ENCODE results near the gene CXCR4. TPM values are rescaled to one million over a fixed set of nuclear protein-coding genes. Genes with fewer than 3 reads are reported as not detected.

The CXCR4 gene
- total RNA-seq, 1 experiment from 2014 or later, result 1.1 TPM

- H3K4me1 ChIP-seq (ENCODE audit: control insufficient read depth, insufficient read depth, low read length), result no peaks in the 10 kb centered on the region
- no peak overlapping the region for H3K4me3 ChIP-seq (ENCODE audit: low read depth in 2 of 2, low read length in 2 of 2)
- no peaks in the 10 kb centered on the region for H3K36me3 ChIP-seq (ENCODE audit: control insufficient read depth, insufficient read depth, low read length)
- BruUV-seq (replicated peaks), result no TSS peak
- no peak overlapping the region for H3K27ac ChIP-seq (ENCODE audit: low read length)
- no peaks in the 10 kb centered on the region for H3K9me3 ChIP-seq (ENCODE audit: control insufficient read depth, insufficient read depth, low read depth, low read length)
- DNase-seq (ENCODE audit: low read depth, low spot score), result no peak
- peaks cover 7% of the 10 kb centered on the region; the same call in 1 of the 2 replicates for H3K27me3 ChIP-seq (ENCODE audit: control insufficient read depth, insufficient read depth, low read length)
- TF ChIP-seq, protein P1, sequence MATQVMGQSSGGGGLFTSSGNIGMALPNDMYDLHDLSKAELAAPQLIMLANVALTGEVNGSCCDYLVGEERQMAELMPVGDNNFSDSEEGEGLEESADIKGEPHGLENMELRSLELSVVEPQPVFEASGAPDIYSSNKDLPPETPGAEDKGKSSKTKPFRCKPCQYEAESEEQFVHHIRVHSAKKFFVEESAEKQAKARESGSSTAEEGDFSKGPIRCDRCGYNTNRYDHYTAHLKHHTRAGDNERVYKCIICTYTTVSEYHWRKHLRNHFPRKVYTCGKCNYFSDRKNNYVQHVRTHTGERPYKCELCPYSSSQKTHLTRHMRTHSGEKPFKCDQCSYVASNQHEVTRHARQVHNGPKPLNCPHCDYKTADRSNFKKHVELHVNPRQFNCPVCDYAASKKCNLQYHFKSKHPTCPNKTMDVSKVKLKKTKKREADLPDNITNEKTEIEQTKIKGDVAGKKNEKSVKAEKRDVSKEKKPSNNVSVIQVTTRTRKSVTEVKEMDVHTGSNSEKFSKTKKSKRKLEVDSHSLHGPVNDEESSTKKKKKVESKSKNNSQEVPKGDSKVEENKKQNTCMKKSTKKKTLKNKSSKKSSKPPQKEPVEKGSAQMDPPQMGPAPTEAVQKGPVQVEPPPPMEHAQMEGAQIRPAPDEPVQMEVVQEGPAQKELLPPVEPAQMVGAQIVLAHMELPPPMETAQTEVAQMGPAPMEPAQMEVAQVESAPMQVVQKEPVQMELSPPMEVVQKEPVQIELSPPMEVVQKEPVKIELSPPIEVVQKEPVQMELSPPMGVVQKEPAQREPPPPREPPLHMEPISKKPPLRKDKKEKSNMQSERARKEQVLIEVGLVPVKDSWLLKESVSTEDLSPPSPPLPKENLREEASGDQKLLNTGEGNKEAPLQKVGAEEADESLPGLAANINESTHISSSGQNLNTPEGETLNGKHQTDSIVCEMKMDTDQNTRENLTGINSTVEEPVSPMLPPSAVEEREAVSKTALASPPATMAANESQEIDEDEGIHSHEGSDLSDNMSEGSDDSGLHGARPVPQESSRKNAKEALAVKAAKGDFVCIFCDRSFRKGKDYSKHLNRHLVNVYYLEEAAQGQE (IDR thresholded peaks at IDR 0.05; ENCODE audit: insufficient read depth in 1 of 2, low read depth in 2 of 2, low read length in 1 of 2), result no peak
- TF ChIP-seq CTCF (IDR thresholded peaks at IDR 0.05), result no peak
- TF ChIP-seq POLR2AphosphoS5 (IDR thresholded peaks at IDR 0.05; ENCODE audit: low read depth, low read length), result no peak
- TF ChIP-seq SIN3A (IDR thresholded peaks at IDR 0.05; ENCODE audit: borderline replicate concordance, insufficient read depth, low read depth, low read length), result no peak
- no peak for TF ChIP-seq TCF7L2 (IDR thresholded peaks at IDR 0.05; ENCODE audit: low read depth, low read length)
- intact Hi-C loops (cut with micrococcal nuclease; ENCODE audit: unreplicated experiment) (loop anchor here (10.0 kb wide), 1 partner anchor 246 kb away; no protein-coding TSS in a partner anchor), in situ Hi-C loops (cut with HindIII; ENCODE audit: low pct_unique_long_range_greater_than_20kb, low sequenced_read_pairs) (no loop called here)
- CTCF ChIA-PET, result no interaction called here
- ATAC-seq, result no peak
- POLR2A ChIA-PET, result no interaction called here
These were observed 10.4 kb upstream of the CXCR4 start for GRCh38 chr2:136128366-136128765.

- Histone ChIP-seq H3K27ac (ENCODE audit: low read length) (no peak overlapping the region), H3K4me3 (ENCODE audit: low read depth in 2 of 2, low read length in 2 of 2) (no peak overlapping the region), H3K27me3 (ENCODE audit: control insufficient read depth, insufficient read depth, low read length) (peaks cover 9% of the 10 kb centered on the region; the same call in 1 of the 2 replicates), H3K4me1 (ENCODE audit: control insufficient read depth, insufficient read depth, low read length) (no peaks in the 10 kb centered on the region), H3K36me3 (ENCODE audit: control insufficient read depth, insufficient read depth, low read length) (no peaks in the 10 kb centered on the region), H3K9me3 (ENCODE audit: control insufficient read depth, insufficient read depth, low read depth, low read length) (no peaks in the 10 kb centered on the region)
- no peak for ATAC-seq
- CTCF ChIA-PET, result no interaction called here
- intact Hi-C loops (cut with micrococcal nuclease; ENCODE audit: unreplicated experiment) (loop anchor here (10.0 kb wide), 1 partner anchor 247 kb away; no protein-coding TSS in a partner anchor), in situ Hi-C loops (cut with HindIII; ENCODE audit: low pct_unique_long_range_greater_than_20kb, low sequenced_read_pairs) (no loop called here)
- BruUV-seq (replicated peaks), result no TSS peak
- no peak for DNase-seq (ENCODE audit: low read depth, low spot score)
- TF ChIP-seq, protein P1 (IDR thresholded peaks at IDR 0.05; ENCODE audit: insufficient read depth in 1 of 2, low read depth in 2 of 2, low read length in 1 of 2), result no peak
- POLR2A ChIA-PET, result no interaction called here
These were observed 9.4 kb upstream of the CXCR4 start for GRCh38 chr2:136127356-136127755.
